NCI-H1048 (cell line): ENCODE results near the gene TSPAN31.

Source experiments
- DNase-seq: peaks from one replicate; lab custom pipeline; 2025; lab: John Stamatoyannopoulos, UW

TSPAN31 gene

DNA sequence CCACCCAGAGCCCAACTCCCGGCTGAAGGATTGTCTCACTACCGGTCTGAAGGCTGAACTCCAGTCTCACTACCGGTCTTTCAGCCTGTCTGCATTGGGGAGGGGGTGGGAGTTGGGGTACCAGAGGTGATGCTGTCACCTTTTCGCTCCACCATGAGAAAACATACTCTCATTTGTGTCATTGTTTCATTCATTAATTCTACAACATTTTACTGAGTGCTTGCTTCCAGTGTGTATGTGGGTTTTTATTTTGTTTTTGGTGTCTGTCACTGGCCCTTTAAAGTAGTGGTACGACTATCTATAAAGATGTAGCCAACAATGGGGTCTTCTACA, 7.8 kb downstream of the TSPAN31 start:
- no peak for DNase-seq

DNA sequence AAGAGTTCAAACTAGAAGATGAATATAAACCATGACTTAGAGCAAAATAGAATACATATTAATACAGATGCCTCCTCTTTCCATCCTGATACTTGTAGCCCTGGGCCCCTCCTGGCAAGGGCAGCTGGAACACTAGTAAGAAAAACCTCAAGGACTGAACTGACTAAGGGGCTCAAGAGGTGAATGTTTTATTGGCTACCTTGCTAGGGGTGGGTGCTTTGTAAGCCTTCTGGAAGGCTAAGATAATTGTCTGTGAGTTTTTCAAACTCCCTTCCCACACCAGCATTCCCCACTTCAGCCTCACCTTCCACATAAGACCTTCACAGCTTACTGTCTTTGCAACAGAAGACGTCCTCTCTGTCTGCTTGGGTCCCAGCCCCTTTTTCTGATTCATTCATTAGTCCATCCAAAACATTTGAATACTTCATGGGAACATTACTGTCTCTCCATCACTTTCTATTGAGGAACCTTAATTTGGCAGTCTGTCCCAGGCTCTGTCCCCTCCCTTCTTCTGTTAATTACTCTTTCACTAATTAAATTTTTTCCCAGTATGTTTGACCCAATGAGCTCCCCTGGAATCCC, 9.0 kb downstream of the TSPAN31 start:
- DNase-seq: no peak

DNA sequence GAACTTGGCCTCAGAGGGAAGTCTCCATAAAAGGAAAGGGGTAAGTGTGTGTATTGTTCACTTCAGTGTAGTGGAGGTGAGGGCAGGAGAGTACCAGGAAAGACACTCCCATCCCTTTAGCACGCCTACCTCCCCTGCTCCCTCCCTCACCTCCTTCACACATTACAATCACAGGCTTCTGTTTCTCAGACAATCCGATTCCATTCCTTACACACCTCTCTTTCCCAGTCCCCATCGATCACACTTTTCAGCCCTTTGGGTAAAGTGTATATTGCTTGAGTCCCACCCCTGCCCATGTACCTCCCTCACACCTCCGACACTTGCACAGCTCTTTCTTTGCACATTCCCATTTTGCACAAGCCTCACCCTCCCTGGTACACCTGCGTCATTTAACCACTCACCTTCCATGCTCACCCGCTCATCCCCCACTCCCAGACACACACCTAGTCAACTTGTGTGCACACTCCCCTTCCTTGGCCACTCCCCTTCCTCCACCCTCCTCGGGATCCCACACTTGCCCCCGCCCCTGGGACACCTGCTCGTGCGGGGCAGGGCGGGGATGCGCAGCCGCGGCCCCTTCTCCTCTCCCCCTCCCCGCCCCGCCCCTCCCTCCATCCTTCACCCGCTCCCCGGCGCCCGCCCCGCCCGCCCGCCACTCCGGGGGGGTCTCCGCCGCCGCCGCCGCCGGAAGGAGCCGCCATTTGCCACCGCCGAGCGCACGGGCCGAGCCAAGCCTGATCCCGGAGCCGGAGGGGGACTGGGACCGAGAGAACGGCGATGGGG, 9.8 kb downstream of the TSPAN31 start, which contains the start of gene MARCHF9:
Gene MARCHF9 (plus strand): TSS at position 693 of the 783 bp plus-strand sequence. CDS start 426 bp downstream, outside the sequence.
- DNase-seq: peak; percentile 31

DNA sequence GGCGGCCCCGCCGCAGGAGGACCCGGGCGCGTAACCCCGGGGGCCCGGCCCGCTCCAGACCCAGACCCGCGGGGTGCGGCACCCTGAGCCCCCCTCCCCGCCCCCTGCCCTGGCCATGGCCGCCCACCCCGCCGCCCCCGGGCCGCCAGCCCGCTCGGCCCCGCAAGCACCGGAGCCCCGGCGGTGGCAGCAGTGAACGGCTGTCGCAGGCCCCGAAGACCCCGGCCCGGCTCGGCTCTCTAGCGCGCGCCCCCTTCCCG, 10.3 kb downstream of the TSPAN31 start:
- DNase-seq: no peak

DNA sequence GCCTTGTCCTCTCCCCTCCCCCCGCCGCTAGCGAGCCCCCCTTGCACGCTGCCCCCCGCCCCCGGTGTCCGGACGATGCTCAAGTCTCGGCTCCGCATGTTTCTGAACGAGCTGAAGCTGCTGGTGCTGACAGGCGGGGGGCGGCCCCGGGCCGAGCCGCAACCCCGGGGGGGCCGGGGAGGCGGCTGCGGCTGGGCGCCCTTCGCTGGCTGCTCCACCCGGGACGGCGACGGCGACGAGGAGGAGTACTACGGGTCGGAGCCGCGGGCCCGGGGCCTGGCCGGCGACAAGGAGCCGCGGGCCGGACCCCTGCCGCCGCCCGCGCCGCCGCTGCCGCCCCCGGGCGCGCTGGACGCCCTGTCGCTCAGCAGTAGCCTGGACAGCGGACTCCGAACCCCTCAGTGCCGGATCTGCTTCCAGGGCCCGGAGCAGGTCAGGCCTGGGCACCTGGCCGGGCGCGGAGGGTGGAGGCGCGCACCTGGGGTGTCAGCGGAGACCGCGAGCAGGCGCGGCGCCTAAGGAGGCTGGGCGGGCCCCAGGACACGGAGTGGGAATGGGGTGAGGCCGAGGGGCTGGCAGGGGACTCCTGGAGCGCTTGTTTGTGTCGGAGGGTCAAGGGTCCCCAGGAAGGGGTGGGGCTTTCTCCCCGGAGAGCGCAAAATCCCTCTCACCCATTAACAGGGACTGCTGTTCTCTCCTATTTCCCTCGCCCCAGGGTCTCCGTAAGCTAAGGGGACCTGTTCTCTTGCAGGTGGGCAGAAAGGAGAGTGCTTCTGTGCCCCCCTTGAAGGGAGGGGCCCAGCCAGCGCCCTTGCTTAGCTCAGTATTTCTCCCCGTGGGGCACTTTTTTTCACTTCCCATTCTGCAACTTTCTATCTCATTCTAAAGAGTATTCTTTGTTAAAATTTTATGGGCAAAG, 10.9 kb downstream of the TSPAN31 start:
- no peak for DNase-seq

DNA sequence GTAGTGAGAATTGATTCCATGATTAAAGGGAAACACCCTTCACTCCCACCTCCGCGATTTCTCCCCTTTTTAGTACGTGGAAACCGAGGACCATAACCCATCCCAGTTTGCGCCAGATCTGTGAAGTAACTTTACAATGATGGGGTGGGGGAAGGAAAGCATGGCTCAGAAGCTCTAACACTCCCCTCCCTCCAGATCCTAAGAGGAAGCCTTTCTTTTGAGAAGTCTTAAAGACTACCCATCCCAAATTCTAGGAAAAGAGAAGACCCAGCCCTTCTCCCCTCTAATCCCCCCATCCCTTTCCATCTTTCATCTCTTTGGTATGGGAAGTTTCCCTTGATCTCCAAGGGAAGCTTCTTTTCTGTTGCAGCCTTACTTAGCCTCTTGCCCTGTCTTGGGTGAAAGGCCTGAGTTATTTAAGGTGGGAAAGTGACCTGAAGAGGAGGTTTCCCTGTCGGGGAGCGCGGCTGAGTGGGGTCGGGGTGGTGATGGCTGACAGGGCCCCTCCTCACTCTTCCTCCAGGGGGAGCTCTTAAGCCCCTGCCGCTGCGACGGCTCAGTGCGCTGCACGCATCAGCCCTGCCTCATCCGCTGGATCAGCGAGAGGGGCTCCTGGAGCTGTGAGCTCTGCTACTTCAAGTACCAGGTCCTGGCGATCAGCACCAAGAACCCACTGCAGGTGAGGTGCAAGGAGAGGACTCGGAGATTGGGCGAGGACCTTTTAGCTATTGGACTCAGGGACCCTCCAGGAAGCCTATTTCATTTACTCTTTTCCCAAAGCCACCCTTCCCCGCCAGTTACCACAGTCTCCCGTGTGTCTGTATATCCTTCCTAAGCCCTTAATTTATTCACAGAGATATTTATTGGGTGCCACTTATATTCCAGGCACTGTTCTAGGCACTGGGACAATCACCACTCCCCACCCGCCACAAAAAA, 11.8 kb downstream of the TSPAN31 start:
- peak; percentile 22 for DNase-seq

DNA sequence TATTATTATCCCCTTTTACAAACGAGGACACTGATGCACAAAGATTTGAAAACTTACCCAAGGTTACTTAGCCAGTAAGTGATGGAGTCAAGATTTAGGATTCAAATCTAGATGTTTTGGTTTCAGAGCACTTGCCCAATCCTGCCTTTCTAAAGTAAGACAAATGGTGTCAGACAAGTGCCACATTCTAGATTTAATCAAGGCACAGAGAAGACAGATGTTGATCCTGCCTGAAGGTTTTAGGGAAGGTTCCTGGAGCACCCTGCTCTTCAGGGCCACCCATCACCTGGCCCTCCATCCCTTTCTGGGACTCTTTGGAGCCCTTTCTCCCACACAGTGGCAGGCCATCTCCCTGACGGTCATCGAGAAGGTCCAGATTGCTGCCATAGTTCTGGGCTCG, 12.9 kb downstream of the TSPAN31 start:
- no peak for DNase-seq

DNA sequence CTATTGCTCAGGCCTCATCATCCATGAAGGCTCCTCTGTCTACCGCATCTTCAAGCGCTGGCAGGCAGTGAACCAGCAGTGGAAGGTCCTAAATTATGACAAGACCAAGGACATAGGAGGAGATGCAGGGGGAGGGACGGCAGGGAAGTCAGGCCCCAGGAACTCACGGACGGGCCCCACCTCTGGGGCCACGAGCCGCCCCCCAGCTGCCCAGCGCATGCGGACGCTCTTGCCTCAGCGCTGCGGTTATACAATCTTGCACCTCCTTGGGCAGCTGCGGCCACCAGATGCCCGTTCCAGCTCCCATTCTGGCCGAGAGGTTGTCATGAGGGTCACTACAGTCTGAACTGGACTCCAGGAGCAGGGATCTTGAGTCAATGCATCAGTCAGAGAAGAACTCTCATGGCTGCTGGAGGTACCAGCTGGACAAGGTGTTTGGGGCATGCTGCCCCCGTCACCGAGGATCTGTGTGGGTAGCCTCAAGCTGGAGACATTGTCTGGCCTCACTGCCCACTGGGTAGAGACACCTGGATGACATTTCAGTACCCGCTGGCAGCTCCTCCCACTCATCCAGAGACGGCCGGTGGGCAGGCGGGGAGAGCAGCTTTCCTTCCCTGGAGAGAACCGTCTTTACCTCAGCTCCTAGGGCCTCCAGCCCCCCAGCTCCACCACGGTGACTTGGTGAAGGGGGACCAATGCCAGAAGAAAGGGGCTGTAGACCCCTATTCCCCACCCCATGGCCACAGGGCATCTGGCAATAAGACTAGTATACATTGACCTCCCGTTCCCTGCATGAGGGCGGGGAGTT, 13.9 kb downstream of the TSPAN31 start:
- no peak for DNase-seq

DNA sequence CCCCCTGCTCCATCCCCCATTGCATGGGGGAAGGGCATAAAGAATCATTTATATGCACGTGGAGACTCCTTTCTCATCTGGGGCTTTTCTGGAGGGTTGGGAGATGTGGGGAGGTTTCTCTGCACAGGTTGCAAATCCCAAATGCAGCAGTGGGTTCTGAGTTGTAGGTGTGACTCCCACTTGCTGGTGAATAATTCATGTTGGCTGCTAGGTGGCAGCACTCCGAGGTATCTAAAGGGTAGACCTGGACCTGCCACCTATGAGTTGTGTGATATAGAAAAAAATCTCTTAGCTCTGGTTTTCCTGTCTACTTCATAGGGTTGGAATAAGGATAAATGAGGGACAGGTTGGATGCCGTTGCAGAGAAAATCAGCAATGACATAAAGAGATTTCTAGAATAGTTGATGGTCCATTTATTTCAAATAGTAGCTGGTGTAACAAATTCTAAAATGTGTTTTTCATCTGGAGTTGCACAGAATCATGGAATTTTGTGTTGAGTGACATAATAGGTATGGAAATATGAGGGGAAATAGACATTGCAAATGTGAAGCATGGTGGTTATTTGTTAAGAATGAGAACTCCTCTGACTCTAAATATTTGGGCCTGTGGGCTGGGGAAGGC, 14.6 kb downstream of the TSPAN31 start:
- DNase-seq: no peak

DNA sequence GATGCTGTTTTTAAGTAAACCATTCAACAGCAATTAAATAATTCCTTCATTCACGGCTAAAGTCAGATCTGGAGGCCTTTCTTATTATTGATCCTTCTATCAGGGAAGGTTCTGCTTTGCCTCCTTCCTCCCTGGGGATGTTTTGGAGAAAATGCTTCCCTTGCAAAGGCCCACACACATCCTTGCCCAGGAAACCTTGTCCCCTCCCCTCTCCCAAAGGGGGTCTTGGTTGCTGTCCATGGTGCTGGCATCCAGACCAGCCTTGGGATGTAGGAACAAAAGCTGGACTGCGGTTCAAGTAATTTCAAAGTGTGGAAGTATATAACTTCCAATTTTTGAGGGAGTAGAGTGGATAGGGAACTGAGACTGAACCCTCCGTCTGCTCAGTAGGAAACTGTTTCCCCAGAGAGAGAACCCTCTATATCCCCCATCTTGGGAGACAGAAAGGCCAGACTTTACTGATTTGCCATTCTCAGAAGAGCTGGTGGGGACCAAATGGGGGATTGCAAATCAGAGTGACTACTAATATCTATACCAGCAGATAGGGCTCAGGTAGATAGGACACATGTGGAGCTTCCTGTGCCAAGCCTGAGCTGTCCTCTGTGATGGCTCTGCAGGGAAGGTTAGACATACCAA, 15.6 kb downstream of the TSPAN31 start:
- no peak for DNase-seq

DNA sequence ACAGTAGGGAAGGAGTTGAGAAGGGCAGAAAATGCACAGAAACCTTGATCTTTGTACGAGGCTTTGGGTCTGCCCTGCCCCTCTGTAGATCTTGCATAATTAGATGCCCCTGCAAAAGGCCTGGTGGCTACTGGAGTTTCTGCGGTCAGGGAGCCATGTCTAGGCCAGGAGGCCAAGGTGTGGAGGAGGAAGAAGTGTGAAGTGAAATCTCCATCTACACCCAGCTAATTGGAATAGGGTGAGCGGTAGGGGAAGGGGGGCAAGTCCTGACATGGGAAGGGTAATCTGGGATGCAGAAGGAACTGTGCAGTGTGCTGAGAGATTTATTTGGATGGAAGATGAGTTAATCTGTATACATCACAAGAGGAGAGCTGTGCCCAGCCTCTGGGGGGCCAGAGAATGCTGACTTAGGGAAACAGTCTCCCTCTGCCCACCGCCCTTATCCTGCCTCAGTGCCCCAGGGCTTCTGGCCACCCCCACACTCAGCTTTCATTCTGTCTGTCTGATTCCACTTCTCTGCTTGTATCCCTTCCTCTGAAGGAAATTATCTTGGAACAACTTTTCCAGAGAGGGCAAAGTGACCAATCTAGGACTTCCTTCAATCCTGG, 16.7 kb downstream of the TSPAN31 start:
- no peak for DNase-seq

DNA sequence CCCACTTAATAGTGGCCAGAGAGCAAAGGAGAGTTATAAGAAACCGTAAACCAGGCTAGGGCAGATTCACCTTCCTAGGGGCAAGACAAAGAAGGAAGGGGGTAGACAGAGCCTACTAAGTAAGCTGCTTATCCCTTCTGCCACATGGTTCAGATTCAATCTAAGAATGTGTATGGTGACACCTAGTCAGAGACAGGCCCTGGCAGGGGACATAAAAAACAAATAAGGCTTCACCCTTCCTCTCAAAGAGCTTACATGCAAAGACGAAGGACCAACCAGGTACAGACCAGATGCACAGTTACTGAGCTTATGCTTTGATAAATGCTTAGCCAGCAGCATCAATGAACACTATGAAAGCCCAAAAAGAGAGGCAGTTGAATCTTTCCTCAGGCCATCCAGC, 17.6 kb downstream of the TSPAN31 start:
- no peak for DNase-seq

DNA sequence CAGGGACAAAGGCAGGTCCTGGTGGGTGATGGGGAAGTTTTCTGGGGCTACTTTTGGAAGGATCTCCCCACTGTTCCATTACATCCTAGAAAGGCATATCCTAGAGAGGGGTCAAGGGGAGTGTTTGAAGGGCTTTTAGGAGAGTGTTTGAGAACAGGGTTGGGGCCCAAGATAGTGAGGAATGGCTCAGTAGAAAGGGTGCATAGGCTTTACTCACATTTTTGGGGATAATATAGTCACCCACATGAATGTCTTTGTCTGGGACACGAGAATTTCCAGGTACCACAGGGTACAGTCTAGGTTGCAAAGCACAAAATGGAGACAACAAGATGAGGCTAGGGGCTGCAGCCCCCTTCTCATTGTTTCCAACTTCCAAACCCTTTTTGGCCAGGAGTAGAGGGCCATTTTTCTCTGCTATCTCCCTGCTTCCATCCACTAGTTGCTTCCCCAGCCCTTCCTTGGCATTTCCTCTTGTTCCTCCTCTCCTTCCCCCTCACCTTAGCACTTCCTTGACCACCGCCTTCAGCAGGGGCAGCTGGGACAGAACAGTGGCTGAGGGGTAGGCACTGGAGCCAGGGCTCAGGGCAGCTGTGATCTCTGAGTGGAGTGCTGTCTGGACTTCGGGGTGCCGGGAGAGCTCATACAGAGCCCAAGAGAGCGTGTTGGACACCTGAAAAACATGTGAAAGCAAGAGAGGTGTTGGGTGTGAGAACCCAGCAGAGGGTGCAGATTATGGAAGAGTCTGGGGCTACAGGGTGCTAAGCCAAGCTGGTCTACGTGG, 19.2 kb downstream of the TSPAN31 start:
- no peak for DNase-seq

DNA sequence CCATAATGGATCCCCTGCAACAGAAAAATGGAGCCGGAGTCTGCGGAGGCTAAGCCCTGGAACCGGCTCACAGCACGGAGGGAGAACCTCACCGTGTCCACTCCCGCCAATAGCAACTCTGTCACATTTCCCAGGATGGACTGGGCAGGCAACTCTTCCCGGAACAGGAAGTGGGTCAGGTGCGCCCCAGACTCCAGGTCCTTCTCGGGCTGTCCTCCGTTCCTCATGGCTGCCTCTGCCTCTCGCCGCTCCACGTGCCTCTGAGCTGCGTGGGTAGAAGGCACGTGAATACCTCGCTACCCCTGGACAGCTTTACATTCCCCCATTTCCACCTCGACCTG, 19.8 kb downstream of the TSPAN31 start:
- DNase-seq: no peak

DNA sequence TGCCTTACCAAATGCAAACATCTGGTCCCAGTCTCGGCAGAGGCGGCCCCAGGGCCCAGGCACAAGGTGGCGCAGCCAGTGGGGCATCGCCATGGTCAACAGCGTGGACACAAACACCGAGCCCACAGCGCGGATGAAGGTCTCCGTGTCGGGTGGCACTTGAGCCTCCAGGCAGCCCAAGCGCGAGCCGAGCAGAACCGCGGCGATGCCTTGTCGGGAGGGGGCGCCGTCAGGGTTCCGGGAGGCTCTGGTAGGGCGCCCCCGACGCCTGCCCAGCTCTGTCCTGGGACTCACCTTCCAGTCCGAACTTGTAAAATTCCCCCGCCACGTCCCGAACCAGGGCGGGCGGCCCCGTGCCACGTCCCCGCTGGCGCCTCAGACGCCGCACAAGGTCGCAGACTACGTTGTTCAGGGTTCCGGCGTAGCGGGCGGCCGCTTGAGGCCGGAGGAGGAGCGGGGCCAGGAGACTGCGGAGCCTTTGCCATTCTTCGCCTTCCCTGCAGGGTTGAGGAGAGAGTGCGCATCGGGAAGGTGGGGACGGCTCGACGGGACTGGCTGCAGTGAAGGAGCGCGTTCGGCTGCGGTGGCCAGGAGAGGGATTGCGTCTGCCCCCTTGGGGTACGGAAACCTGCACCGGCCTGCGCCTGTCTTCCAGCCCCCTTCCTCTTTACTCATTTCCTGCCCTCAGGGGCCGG, 20.3 kb downstream of the TSPAN31 start:
- DNase-seq: no peak

DNA sequence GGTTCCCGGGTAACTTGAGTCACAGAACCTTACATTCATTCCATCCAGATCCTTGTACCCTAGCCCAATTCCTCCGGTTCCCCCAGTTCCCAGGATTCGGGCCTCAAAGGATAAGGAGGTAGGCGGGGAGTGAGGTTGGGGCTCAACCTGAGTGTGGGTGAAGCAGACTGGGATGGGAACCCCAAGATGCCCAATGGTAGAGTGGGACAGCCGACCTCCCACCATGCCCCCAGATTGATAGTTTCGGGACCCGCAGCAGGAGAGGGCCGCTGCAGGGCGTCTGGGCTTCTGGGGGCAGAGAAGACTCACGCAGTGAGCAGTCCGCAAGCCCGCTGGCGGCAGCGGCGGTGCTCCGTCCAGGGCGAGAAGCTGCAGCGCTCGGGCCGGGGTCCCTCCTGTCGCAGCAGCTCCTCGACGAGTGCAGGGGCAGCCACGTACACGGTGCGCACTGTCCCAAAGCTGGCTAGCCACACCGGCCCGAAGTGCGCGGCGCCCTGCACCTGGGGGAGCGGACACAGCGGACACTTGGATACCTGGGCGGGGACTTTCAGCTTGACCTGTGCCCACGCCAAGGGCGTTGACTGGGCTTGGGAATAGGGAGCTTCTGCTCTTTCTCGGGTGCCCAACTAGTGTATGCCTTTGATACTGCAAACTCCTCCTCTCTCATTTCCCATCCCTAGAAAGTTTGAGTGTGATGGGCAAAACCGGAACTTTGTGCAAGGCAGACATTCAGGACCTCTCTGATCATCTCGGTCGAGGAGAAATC, 21.0 kb downstream of the TSPAN31 start:
- DNase-seq: no peak

DNA sequence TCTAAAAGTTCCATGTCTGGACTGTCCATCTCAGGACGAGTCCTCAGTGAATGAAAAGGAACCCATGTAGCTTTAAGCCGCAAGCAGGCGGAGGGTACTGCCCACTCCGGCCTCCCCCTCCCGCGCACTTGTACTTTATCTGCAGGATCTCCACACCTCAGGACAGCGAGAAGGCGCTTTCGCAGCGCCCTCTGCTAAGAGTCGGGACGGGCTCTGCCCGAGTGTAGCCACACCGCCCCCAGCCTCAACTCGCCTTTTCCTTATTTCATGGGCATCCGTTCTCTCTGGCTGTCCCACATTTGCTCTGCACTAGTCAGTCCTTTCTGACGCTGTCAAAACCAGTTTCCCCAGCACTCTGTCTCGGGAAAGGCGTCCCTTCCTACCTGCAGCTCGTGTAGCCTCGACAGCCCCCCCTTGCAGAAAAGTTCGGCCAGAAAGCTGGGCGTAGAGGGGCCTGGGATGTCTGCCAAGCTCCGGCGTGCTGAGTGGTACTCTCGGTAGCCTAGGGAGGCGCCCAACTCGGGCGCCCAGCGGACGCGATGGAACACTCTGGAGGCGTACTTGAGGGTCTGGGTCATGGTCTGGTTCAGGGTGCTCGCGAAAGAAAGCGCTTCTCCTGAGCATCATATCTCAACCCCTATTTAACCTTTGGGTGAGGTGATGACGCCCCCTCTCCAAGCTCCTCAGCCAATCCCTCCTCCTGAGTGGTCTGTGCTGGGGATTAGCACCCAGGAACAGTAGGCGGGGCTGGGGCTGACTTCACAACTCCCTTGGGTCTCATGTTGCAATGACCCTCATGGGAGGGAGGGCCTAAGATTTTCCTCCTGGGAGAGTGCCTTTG, 21.8 kb downstream of the TSPAN31 start, which contains the start of gene CYP27B1:
Gene CYP27B1 (minus strand): TSS at position 615 of the 841 bp plus-strand sequence. CDS start 37 bp downstream, at position 578.
- DNase-seq: no peak
